ENCODE measurements around the gene KLC3. TPM values are rescaled to one million over a fixed set of nuclear protein-coding genes. Genes with fewer than 3 reads are reported as not detected.

Gene KLC3
- total RNA-seq, 2 donors from 2014 or later = not detected

- TF ChIP-seq CTCF (IDR thresholded peaks at IDR 0.05) = no peak
- ATAC-seq (ENCODE audit: insufficient number of reproducible peaks, low FRiP score, low read depth) (no peak), DNase-seq (ENCODE audit: low spot score) (no peak)
- Histone ChIP-seq H3K9me3 (no peaks in the 10 kb centered on the region), H3K4me3 (no peak overlapping the region), H3K4me1 (ENCODE audit: control insufficient read depth in 1 of 2, low read depth in 2 of 2) (no peaks in the 10 kb centered on the region), H3K27me3 (replicated peaks; ENCODE audit: insufficient read depth) (no peaks in the 10 kb centered on the region), H3K36me3 (peaks cover 5% of the 10 kb centered on the region), H3K27ac (no peak overlapping the region)
These were observed 8.5 kb downstream of the KLC3 start for GRCh38 chr19:45349126-45349415.

- H3K4me1 ChIP-seq (ENCODE audit: control insufficient read depth in 1 of 2, low read depth in 2 of 2) = no peaks in the 10 kb centered on the region
- TF ChIP-seq CTCF (IDR thresholded peaks at IDR 0.05) = no peak
These were observed 8.9 kb downstream of the KLC3 start for GRCh38 chr19:45349430-45349941.

GRCh38 chr19:45350477-45351058, 10.0 kb downstream of the KLC3 start:
- no peak for TF ChIP-seq CTCF (IDR thresholded peaks at IDR 0.05)
- Histone ChIP-seq H3K4me3 (no peak overlapping the region), H3K27me3 (replicated peaks; ENCODE audit: insufficient read depth) (no peaks in the 10 kb centered on the region), H3K9me3 (no peaks in the 10 kb centered on the region), H3K27ac (no peak overlapping the region), H3K4me1 (ENCODE audit: control insufficient read depth in 1 of 2, low read depth in 2 of 2) (no peaks in the 10 kb centered on the region), H3K36me3 (peaks cover 10% of the 10 kb centered on the region)
- no peak for ATAC-seq (ENCODE audit: insufficient number of reproducible peaks, low FRiP score, low read depth)
- no peak for DNase-seq (ENCODE audit: low spot score)

More at GRCh38 chr19:45349430-45349941, 8.9 kb downstream of the KLC3 start:
- no peak overlapping the region for H3K27ac ChIP-seq
- peaks cover 9% of the 10 kb centered on the region for H3K36me3 ChIP-seq
- no peaks in the 10 kb centered on the region for H3K9me3 ChIP-seq
- no peak for ATAC-seq (ENCODE audit: insufficient number of reproducible peaks, low FRiP score, low read depth)
- no peaks in the 10 kb centered on the region for H3K27me3 ChIP-seq (replicated peaks; ENCODE audit: insufficient read depth)
- no peak overlapping the region for H3K4me3 ChIP-seq
- DNase-seq (ENCODE audit: low spot score) = no peak

- Histone ChIP-seq H3K27me3 (replicated peaks; ENCODE audit: insufficient read depth) (no peaks in the 10 kb centered on the region), H3K27ac (no peak overlapping the region), H3K4me1 (ENCODE audit: control insufficient read depth in 1 of 2, low read depth in 2 of 2) (no peaks in the 10 kb centered on the region), H3K36me3 (peaks cover 10% of the 10 kb centered on the region), H3K4me3 (no peak overlapping the region), H3K9me3 (no peaks in the 10 kb centered on the region)
- no peak for TF ChIP-seq CTCF (IDR thresholded peaks at IDR 0.05)
- ATAC-seq (ENCODE audit: insufficient number of reproducible peaks, low FRiP score, low read depth) (no peak), DNase-seq (ENCODE audit: low spot score) (no peak)
These were observed 10.9 kb downstream of the KLC3 start for GRCh38 chr19:45351401-45351952.

GRCh38 chr19:45352062-45352461, 11.5 kb downstream of the KLC3 start:
- H3K36me3 ChIP-seq = peaks cover 10% of the 10 kb centered on the region
- ATAC-seq (ENCODE audit: insufficient number of reproducible peaks, low FRiP score, low read depth) (no peak), DNase-seq (ENCODE audit: low spot score) (no peak)
- H3K27ac ChIP-seq = no peak overlapping the region
- H3K4me3 ChIP-seq = no peak overlapping the region
- TF ChIP-seq CTCF (IDR thresholded peaks at IDR 0.05) = no peak
- H3K4me1 ChIP-seq (ENCODE audit: control insufficient read depth in 1 of 2, low read depth in 2 of 2) = no peaks in the 10 kb centered on the region
- no peaks in the 10 kb centered on the region for H3K9me3 ChIP-seq
- no peaks in the 10 kb centered on the region for H3K27me3 ChIP-seq (replicated peaks; ENCODE audit: insufficient read depth)
